GM10847 (cell line): Measurements from ENCODE around the gene STPG1.

ENCODE experiments used
- POLR2A ChIP-seq: IDR thresholded peaks from 2 replicates; pipeline ENCODE4 v1.6.1; 2011; ENCODE audit not compliant: insufficient read length; ENCODE audit errors: extremely low read depth

STPG1 gene

DNA sequence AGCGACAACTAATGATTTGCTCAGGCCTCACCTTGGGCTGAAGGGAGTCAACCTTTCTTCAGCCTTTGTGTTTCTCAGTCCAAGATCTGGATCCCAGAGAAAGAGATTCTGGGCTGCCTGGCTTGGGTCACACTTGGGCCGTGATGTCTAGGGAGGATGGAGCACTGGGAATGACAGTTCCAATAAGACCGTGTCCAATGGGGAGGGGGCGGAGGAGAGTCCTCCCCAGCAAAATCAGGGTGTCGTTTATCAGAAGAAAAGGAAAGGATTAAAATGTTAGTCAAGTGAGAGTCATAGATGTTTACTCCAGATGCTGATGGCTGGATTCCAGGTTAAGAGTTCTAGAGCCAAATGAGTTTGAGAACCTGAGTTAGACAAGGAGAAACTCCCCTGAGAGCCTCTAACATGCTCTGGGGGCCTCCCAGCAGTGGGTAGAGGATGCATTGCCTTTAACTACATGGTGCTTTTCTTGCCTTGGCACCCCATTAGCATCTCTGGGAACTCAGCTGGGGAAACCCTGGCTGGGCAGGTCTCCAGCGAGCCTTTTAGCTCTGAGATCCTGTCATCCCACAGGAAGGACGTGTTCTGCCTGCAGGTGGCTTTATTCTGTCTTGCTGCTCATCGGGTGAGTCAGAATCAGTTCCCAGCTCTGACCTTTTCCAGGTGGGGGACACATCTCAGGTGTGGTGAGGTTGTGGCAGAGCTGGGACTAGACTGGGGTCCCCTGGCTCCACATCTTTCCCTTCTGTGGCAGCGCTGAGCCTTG lies 24.2 kb upstream of the STPG1 start:
- TF ChIP-seq POLR2A: no peak

GRCh38 chr1:24435782-24436365 lies 22.3 kb upstream of the STPG1 start:
- no peak for TF ChIP-seq POLR2A

- no peak for TF ChIP-seq POLR2A
Observed at GRCh38 chr1:24427545-24427862, 13.9 kb upstream of the STPG1 start.

DNA sequence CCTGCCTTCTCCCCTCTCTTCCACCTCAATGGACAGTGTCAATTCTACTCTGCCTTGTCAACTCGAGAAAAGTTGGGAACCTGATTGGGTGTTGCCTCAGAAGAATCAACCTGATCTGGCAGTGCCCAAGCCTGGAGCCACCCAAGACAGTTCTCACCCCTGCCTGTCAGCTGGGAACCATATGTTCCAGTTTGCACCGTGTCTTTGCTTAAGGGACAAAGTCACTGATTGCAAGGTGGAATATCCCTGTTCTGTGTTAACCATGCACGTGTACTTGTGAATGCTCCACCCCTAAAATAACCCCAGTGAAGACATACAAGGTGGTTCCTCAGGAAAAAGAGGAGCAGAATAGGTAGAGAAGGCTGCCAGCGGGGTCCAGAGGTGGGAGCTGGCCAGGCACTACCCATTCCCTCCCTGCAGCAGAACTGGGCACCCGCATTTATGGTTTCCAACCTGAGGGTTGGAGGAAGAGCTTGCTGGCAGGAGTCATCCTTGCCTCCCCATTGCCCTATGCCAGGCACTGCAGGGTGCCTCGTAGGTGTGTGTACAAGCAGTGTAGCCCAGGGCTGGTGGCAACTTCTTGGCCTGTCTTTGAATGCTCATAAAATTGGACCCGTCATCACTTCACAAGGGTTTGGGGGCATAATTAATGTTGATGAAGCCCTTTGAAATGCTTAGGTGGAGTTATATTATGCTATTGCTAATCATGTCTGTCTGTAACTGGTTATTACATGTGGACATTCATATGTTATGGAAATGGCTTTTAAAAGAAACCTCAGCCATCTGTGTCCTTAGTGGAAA lies 13.4 kb upstream of the STPG1 start:
- no peak for TF ChIP-seq POLR2A

DNA sequence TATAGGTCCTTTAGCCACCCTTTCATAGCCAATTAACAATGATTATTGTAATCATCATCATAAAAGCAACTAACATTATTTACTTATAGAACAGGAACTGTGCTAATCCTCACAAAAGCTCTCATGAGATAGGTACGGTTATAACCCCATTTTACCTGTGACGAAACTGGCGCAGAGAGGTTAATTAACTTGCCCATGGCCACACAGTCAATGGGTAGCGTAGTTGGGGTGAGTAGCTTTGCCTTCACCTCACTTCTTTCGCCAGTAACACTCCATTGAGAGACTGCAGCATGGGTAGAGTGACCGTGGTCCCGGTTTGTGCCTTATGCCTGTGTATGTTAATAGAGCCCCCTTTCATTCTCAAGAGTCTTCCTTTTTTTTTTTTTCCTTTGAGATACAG lies 12.3 kb upstream of the STPG1 start:
- TF ChIP-seq POLR2A: no peak

DNA sequence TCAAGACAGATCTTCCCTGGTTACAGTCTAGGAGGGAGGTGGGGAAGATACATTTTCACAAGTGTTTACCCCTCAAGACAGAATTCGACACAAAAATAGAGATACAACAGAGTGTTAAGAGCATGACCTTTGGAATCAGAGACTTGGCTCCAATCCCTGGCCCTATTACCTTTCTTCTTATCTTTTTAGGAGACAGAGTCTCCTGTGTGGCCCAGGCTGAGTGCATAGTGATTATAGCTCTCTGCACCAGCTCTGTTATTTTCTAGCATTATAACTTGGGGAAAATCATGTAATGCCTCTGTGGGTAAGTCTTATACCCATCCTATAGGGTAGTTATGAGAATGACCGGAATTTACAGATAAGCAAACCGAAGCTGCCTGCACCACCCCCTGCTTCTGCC lies 11.9 kb upstream of the STPG1 start:
- TF ChIP-seq POLR2A: no peak

DNA sequence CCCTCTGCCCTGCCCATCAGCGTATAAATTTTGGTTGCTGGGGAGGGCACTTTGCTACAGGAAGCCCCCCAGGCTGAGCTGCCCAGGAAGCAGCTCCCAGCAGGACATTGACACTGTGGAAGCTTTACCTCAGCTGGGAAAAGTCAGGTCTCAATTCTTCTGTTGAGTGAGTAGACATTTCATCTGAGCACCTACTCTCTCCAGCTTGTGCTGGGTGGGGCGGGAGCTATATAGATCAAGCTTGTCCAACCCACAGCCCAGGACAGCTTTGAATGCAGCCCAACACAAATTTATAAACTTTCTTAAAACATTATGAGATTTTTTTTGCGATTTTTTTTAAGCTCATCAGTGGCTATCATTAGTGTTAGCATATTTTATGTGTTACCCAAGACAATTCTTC lies 11.4 kb upstream of the STPG1 start:
- no peak for TF ChIP-seq POLR2A

DNA sequence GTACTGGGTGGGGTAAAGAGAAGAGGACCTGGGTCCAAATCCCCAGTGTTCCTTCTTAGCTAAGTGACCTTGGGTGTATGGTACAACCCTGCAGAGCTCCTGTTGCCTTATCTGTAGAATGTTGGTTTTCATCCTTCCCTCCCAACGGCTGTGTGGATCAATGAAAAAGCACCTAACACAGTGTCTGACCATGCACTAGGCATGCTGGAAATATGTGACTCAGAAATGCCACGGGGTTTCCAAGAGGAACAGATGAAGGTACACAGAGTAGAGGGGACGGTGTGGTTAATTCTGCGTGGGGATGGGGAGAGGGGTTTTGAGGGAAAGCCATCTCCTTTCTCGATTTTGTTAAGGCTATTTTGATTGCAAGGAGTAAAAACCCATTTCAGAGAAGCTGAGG lies 10.6 kb upstream of the STPG1 start:
- TF ChIP-seq POLR2A: no peak

- TF ChIP-seq POLR2A: no peak
Observed at GRCh38 chr1:24421502-24421901, 7.9 kb upstream of the STPG1 start.

DNA sequence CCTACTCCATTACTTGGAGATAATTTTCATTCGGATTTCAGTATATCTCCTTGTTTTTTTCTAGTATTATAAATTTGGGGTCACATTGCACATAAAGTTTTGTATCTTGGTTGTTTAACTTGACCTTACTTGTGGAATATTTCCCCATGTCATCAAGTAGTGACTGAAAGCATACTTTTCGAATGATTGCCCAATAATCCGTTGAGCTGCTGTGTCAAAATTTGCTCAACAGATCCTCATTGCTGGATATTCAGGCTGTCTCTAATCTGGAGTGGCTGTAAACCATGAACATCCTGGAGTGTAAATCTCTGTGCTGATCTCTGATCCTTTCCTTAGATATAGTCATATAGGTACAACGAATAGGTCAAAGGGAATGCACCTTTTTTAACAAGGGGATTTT lies 7.0 kb upstream of the STPG1 start:
- TF ChIP-seq POLR2A: no peak

- no peak for TF ChIP-seq POLR2A
Observed at GRCh38 chr1:24418898-24419628, 5.5 kb upstream of the STPG1 start.

- TF ChIP-seq POLR2A: no peak
Observed at GRCh38 chr1:24417681-24418080, 4.1 kb upstream of the STPG1 start.

- TF ChIP-seq POLR2A: no peak
Observed at GRCh38 chr1:24416666-24417391, 3.2 kb upstream of the STPG1 start.

DNA sequence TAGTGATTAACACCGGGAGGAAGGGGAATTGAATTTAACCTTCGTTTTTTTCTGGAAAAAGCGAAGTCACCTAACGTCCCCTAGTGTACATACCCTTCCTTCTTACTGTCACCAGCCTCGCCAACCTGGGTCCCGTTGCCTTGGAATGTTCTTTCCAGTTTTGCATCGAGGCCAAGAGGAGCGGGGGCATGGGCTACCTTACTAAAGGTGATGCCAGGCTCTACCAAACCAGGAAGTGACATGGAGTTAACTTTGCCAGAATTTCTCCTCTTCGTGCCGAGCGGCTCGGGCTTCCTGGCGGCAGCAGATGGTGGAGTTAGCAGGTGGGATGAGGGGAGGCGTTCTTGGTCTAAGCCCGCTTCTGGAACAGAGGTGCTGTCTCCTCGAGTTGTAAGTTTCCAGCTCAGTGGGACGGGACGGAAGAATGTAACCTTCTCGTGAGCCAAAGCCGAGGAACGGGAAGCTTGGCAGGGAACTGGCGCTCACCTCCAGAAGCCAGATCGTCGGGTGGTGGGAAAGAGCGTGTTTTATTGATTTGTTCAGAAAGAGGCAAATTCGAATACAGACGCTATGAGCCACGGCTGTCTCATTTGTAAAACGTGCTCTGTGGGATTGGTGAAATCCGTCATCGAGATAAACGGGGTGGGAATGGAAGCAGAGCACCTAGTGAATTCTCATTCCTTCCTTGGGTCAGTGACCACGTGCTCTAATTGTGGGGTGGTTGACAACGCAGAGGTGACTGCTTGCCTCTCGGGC lies 2.5 kb upstream of the STPG1 start:
- no peak for TF ChIP-seq POLR2A
